BLaER1 treated with 17β-estradiol and CSF1 and Interleukin-3, amounts not matched to agents 10 nM and 100 nM (cell line): ENCODE measurements around the gene ADAMTS14.

Source experiments
- H3K27ac ChIP-seq, 11 experiments: shearing (Covaris generic); formaldehyde crosslinking; 2 replicates each; pipeline ENCODE4 v1.8.1; 2022
- H3K27me3 ChIP-seq, 11 experiments: shearing (Covaris generic); formaldehyde crosslinking; 2 replicates each; pipeline ENCODE4 v1.8.1; 2022
- H3K36me3 ChIP-seq, 11 experiments: shearing (Covaris generic); formaldehyde crosslinking; 2 replicates each; pipeline ENCODE4 v1.8.1; 2022
- H3K4me1 ChIP-seq, 10 experiments: shearing (Covaris generic); formaldehyde crosslinking; 2 replicates each; pipeline ENCODE4 v1.8.1; 2022
- H3K4me2 ChIP-seq, 11 experiments: shearing (Covaris generic); formaldehyde crosslinking; 2 replicates each; pipeline ENCODE4 v1.8.1; 2022
- H3K4me3 ChIP-seq, 10 experiments: shearing (Covaris generic); formaldehyde crosslinking; 2 replicates each; pipeline ENCODE4 v1.8.1; 2022
- H3K9ac ChIP-seq, 11 experiments: shearing (Covaris generic); formaldehyde crosslinking; 2 replicates each; pipeline ENCODE4 v1.8.1; 2022
- H3K9me3 ChIP-seq, 11 experiments: shearing (Covaris generic); formaldehyde crosslinking; replicated peaks in 1 of 11; 2 replicates each; pipeline ENCODE4 v1.8.1; 2022
- H4K20me1 ChIP-seq, 11 experiments: shearing (Covaris generic); formaldehyde crosslinking; 2 replicates each; pipeline ENCODE4 v1.8.1; 2022
- Cebpa-rat ChIP-seq, 11 experiments: shearing (Covaris generic); IDR thresholded peaks; 2 replicates each; pipeline ENCODE4 v1.8.1; 2022

The ADAMTS14 gene

GRCh38 chr10:70673043-70673928 lies 980 bp downstream of the ADAMTS14 start:
- no peaks in the 10 kb centered on the region for H3K36me3 ChIP-seq
- peak overlapping the region; percentile 80 to 98 (median 94); a peak in 20 of 22 replicates for H3K4me2 ChIP-seq
- H3K9ac ChIP-seq: peak overlapping the region in 1 of 11 experiments; percentile 55; a peak in 2 of 22 replicates
- H3K27ac ChIP-seq: no peak overlapping the region; a peak in 1 of 22 replicates
- peak overlapping the region in 5 of 10 experiments; percentile 43 to 68 (median 53); a peak in 6 of 20 replicates for H3K4me3 ChIP-seq
- H3K27me3 ChIP-seq: peaks cover 12 to 43% (median 31%) of the 10 kb centered on the region in 11 experiments
- H3K4me1 ChIP-seq: peaks cover 15 to 41% (median 23%) of the 10 kb centered on the region in 10 experiments
- H3K9me3 ChIP-seq: peaks cover 6 to 13% (median 10%) of the 10 kb centered on the region in 11 experiments; a peak in 20 of 22 replicates
- TF ChIP-seq Cebpa-rat (IDR thresholded peaks at IDR 0.05): no peak
- H4K20me1 ChIP-seq: peaks cover 0 to 21% (median 5%) of the 10 kb centered on the region in 11 experiments; a peak in 11 of 22 replicates

- peaks cover 0 to 5% (median 2%) of the 10 kb centered on the region in 11 experiments; a peak in 11 of 22 replicates for H3K9me3 ChIP-seq
- H3K4me2 ChIP-seq: no peak overlapping the region
- H3K36me3 ChIP-seq: no peaks in the 10 kb centered on the region
- no peak overlapping the region for H3K27ac ChIP-seq
- H4K20me1 ChIP-seq: peaks cover 0 to 21% (median 5%) of the 10 kb centered on the region in 11 experiments; a peak in 11 of 22 replicates
- H3K4me3 ChIP-seq: no peak overlapping the region
- H3K9ac ChIP-seq: no peak overlapping the region
- peaks cover 12 to 43% (median 31%) of the 10 kb centered on the region in 11 experiments for H3K27me3 ChIP-seq
- peaks cover 17 to 44% (median 25%) of the 10 kb centered on the region in 10 experiments for H3K4me1 ChIP-seq
- no peak for TF ChIP-seq Cebpa-rat (IDR thresholded peaks at IDR 0.05)
These were observed 1.7 kb downstream of the ADAMTS14 start for GRCh38 chr10:70673929-70674559.

- no peak overlapping the region for H3K4me3 ChIP-seq
- no peaks in the 10 kb centered on the region for H3K36me3 ChIP-seq
- H3K4me1 ChIP-seq: peaks cover 23 to 51% (median 33%) of the 10 kb centered on the region in 10 experiments
- H3K9ac ChIP-seq: no peak overlapping the region
- H3K9me3 ChIP-seq: no peaks in the 10 kb centered on the region
- H3K27ac ChIP-seq: no peak overlapping the region
- H4K20me1 ChIP-seq: peaks cover 0 to 21% (median 5%) of the 10 kb centered on the region in 11 experiments; a peak in 11 of 22 replicates
- no peak overlapping the region; a peak in 1 of 22 replicates for H3K4me2 ChIP-seq
- TF ChIP-seq Cebpa-rat (IDR thresholded peaks at IDR 0.05): no peak
- peaks cover 12 to 43% (median 31%) of the 10 kb centered on the region in 11 experiments for H3K27me3 ChIP-seq
These were observed 2.5 kb downstream of the ADAMTS14 start for GRCh38 chr10:70674560-70675495.

- Histone ChIP-seq H4K20me1 (peaks cover 0 to 21% (median 5%) of the 10 kb centered on the region in 11 experiments; a peak in 11 of 22 replicates), H3K9me3 (no peaks in the 10 kb centered on the region), H3K4me2 (no peak overlapping the region; a peak in 1 of 22 replicates), H3K4me3 (no peak overlapping the region), H3K4me1 (peaks cover 20 to 50% (median 30%) of the 10 kb centered on the region in 10 experiments), H3K27ac (no peak overlapping the region), H3K9ac (no peak overlapping the region), H3K27me3 (peaks cover 12 to 39% (median 30%) of the 10 kb centered on the region in 11 experiments), H3K36me3 (no peaks in the 10 kb centered on the region)
- TF ChIP-seq Cebpa-rat (IDR thresholded peaks at IDR 0.05): no peak
These were observed 3.3 kb downstream of the ADAMTS14 start for GRCh38 chr10:70675496-70676161.

GRCh38 chr10:70676511-70676910 lies 4.2 kb downstream of the ADAMTS14 start:
- Histone ChIP-seq H3K4me3 (no peak overlapping the region), H3K27ac (no peak overlapping the region), H3K4me1 (peaks cover 11 to 41% (median 24%) of the 10 kb centered on the region in 10 experiments), H4K20me1 (peaks cover 0 to 21% (median 5%) of the 10 kb centered on the region in 11 experiments; a peak in 10 of 22 replicates), H3K9ac (no peak overlapping the region), H3K9me3 (no peaks in the 10 kb centered on the region), H3K27me3 (peaks cover 12 to 34% (median 27%) of the 10 kb centered on the region in 11 experiments), H3K36me3 (no peaks in the 10 kb centered on the region), H3K4me2 (no peak overlapping the region)
- TF ChIP-seq Cebpa-rat (IDR thresholded peaks at IDR 0.05): no peak

GRCh38 chr10:70677016-70677415 lies 4.7 kb downstream of the ADAMTS14 start:
- H3K27me3 ChIP-seq: peaks cover 9 to 29% (median 23%) of the 10 kb centered on the region in 11 experiments
- H3K4me2 ChIP-seq: no peak overlapping the region
- no peak overlapping the region for H3K4me3 ChIP-seq
- no peaks in the 10 kb centered on the region for H3K36me3 ChIP-seq
- H3K27ac ChIP-seq: no peak overlapping the region
- no peaks in the 10 kb centered on the region for H3K9me3 ChIP-seq
- TF ChIP-seq Cebpa-rat (IDR thresholded peaks at IDR 0.05): no peak
- peaks cover 6 to 36% (median 20%) of the 10 kb centered on the region in 10 experiments for H3K4me1 ChIP-seq
- no peak overlapping the region for H3K9ac ChIP-seq
- peaks cover 0 to 21% (median 5%) of the 10 kb centered on the region in 11 experiments; a peak in 10 of 22 replicates for H4K20me1 ChIP-seq

GRCh38 chr10:70677620-70678249 lies 5.4 kb downstream of the ADAMTS14 start:
- peak overlapping the region in 2 of 11 experiments; percentile 6 to 10; a peak in 1 of 22 replicates for H3K4me2 ChIP-seq
- no peak overlapping the region for H3K27ac ChIP-seq
- no peaks in the 10 kb centered on the region for H3K36me3 ChIP-seq
- no peak overlapping the region for H3K9ac ChIP-seq
- peaks cover 6 to 35% (median 16%) of the 10 kb centered on the region in 10 experiments; a peak in 19 of 20 replicates for H3K4me1 ChIP-seq
- H3K9me3 ChIP-seq: no peaks in the 10 kb centered on the region
- peaks cover 3 to 22% (median 18%) of the 10 kb centered on the region in 11 experiments for H3K27me3 ChIP-seq
- H3K4me3 ChIP-seq: no peak overlapping the region
- TF ChIP-seq Cebpa-rat (IDR thresholded peaks at IDR 0.05): no peak
- H4K20me1 ChIP-seq: peaks cover 0 to 18% (median 3%) of the 10 kb centered on the region in 11 experiments; a peak in 10 of 22 replicates
